ENCODE measurements around the gene CHRNE. TPM values are rescaled to one million over a fixed set of nuclear protein-coding genes. Genes with fewer than 3 reads are reported as not detected.

Gene CHRNE
- 0.78 and 0.88 TPM in 2 replicates for total RNA-seq

DNA sequence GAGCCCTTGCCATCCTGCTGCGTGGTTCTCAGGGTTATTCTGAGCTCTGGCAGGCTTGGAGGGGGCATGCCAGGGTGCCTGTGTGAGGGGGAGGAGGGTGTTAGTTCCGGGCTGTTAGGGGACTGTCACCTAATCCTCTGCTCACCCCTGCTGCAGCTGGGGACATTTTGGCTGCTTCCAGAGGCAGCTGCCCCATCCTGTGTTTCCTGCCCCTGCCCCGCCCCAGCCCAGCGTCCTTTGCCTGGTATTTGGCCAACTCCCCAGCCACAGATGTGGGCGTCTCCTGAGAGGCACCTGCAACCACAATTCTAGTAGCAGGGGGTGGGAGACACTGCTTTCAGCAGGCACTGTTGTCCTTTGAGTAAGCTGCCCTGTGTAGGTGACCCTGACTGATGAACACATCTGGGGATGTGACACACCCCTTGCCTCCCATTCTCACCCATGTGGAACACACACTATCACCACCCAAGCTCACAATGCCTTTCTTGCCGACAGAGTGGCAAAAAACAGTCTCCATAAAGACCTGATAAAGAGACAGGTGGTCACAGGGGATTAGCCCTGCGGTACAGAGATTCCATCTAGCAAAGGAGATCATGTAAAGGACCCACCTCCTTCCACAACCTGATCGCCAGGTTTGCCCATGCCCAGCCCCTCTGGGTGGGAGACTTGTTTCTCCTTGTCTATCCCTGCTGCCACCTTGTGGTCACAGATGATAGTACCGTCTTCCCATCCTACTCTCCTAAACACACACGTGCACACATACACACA lies at the start of gene CHRNE:
CHRNE (minus strand) TSS at position 48 of the 768 bp plus-strand sequence; CDS start at position 13, 35 bp downstream.
- intact Hi-C loops (cut with micrococcal nuclease), result loop anchor here (1.0 to 2.0 kb wide), 4 partner anchors 107 to 337 kb away; partner anchors contain the start of genes ARRB2, PSMB6 and ZNF232

DNA sequence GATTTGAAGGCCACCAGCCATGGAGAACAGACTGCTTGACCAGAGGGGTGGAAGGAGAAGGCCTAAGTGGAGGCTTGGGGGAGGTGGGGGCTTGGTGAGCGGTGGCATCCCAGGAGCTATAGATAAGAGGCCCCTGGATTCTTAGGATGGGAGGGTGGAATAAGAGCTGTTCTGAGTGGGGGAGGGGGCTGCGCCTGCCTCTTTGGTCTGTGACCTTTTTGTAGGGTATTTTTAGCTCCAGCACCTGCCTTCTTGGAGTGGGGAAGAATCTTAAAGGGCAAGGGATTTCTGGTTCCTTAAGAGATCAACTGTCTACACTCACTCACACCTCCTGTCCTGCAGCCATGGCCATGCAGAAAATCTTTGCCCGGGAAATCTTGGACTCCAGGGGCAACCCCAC lies 48.6 kb upstream of the CHRNE start:
- intact Hi-C loops (cut with micrococcal nuclease), result no loop called here

DNA sequence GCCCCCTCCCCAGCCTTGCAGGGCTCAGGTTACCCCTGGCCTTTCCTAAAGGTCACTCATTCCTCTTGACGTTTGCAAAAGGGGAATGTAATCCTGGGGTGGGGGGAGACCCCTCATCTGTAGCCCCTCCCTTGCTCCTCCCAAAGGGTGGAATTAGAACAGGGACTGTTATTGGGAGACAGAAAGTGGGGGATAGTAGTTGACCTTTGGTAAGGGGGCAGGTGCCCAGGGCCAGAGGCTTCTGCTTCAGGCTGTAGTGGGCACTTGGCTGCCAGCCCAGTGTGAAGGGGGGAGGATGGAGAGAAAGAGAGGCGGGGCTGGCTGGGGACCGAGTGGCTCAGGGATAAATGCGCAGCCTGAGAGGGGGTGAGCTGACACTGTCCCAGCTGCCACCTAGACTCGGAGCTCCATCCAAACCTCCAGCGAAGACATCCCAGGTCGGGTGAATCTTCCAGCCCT lies 47.9 kb upstream of the CHRNE start, which contains the start of gene ENO3:
ENO3 (plus strand) TSS at position 374 of the 459 bp plus-strand sequence. CDS start 711 bp downstream, outside the sequence.
- intact Hi-C loops (cut with micrococcal nuclease), result no loop called here

DNA sequence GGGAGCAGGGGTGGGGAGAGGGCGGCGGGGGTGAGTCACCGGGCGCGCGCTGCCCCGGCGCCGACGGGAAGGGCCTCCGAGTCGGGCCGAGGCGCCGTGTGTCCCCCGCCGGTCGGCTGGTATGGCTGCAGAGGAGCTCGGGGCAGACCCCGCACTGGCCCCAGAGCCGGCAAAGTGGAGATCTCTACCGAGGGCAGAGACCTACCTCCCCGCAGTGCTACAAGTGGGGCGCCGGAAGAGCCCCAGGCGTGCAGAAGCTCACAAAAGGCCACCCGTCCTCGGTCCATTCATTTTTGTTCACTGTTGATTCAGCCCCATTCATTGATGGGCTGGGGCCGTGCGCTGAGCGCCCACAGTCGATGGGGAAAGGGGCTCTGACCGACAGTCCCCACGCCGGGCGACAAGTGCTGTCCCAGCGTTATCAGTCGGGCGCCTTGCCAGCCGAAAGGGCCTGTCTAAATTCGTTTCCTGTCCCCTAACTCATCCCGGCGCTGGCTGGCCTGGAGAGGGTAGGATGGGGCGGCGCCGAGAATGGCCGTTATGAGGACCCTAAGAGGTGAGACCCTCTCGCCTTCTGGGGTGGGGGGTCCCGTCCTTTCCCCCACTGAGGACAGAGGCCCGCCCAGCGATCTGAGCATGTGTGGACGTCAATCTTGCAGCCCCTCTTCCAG lies 47.3 kb upstream of the CHRNE start:
- intact Hi-C loops (cut with micrococcal nuclease), result no loop called here

DNA sequence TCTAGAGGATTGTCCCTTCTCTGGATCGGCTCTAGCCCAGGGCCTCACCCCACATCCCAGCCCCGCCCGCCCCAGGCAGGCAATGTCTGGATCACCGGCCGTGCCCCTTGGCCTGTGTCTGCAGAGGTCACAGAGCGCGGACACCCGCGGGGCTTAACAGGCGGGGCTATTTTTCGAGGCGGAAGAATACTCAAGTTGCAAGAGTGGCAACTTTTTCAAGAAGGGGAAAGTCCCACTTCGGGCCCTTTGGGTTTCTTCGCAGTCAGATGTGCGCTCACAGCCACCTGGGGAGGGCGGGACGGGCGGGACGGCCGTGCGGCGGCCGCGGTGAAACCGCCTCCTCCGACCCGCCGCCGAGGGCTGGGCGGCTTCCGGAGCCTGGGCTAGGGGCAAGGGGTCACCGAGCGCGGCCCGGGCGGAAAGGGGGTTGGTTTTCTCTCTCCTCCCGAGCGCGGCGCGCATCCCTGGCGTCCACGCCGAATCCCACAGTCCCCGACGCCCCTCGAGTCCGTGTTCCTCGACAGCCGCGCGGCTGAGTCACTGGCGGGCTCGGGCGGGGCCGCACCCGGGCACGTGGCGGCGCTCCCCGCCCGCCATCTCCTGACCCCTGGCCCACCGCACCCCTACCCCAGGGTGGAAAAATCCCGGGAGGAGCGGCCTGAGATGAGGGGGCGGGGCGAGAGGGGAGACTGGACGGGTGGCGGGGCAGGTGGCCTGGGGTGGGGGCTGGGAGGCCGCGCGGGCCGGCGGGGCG lies 46.6 kb upstream of the CHRNE start:
- intact Hi-C loops (cut with micrococcal nuclease), result loop anchor here (1.0 to 2.0 kb wide), 2 partner anchors 18 to 537 kb away; partner anchors contain the start of genes DERL2, MIS12 and SPAG7

DNA sequence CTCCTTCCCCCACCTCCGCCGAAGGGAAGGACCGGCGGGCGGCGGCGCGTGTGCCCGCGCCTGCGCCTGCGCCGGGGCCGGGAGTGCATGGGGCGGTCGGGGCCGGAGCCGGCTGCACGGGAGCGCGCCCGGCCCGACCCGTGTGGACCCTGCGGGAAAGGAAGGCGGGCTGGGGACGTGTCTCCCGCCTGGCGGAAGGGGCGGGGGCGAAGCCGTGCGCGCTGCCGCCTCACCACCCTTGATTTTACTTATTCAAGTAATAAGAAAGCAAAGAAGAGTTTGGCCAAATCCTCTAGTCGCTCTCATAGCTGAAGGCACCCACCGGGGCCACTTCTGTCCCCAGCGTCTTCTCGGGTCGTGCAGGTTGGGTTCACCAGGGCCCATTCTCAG lies 46.0 kb upstream of the CHRNE start:
- intact Hi-C loops (cut with micrococcal nuclease), result loop anchor here (1.0 to 2.0 kb wide), 6 partner anchors 9 to 806 kb away; partner anchors contain the start of genes CAMTA2, CYB5D2, DERL2 and INCA1

DNA sequence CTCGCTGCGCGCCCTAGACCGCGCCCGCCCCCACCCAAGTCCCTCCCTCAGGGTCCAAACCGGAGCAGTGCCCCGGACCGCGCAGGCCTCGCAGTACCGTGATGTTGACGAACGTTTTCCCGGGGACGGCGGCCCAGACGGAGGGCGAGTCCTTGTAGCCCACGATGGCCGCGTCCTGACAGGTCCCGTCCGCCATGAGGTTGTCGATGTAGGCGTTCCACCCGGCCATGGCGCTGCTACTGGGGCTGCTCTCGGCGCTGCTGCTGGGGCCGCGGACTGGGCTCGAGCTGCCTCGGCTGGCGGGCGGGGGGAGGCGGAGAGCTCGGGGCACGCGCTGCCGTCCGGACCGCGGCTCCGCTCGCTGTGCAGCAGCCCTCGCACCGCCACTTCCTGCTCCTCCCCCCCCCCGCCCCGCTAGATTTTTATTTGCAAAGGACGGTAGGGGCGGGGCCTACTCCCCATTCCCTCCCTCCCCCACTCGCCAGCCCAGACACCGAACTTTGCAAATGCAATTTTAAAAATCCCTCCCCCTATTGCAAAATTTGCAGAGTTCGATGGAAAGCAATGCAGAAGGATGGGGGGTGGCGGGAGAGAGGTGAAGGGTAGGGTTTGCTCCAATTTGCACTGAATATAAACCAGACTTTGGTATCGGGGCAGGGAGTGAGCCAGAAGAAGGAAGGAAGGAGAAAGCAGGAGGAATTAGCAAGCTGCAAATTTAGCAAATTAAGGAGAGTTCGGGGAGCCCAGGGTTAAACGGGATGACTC lies 45.5 kb upstream of the CHRNE start, which contains the start of gene PFN1:
PFN1 (minus strand) TSS at position 365 of the 765 bp plus-strand sequence; CDS start at position 229, 136 bp downstream.
- intact Hi-C loops (cut with micrococcal nuclease), result loop anchor here (1.0 to 2.0 kb wide), 5 partner anchors 8 to 805 kb away; partner anchors contain the start of genes CAMTA2, CYB5D2, DERL2 and INCA1

DNA sequence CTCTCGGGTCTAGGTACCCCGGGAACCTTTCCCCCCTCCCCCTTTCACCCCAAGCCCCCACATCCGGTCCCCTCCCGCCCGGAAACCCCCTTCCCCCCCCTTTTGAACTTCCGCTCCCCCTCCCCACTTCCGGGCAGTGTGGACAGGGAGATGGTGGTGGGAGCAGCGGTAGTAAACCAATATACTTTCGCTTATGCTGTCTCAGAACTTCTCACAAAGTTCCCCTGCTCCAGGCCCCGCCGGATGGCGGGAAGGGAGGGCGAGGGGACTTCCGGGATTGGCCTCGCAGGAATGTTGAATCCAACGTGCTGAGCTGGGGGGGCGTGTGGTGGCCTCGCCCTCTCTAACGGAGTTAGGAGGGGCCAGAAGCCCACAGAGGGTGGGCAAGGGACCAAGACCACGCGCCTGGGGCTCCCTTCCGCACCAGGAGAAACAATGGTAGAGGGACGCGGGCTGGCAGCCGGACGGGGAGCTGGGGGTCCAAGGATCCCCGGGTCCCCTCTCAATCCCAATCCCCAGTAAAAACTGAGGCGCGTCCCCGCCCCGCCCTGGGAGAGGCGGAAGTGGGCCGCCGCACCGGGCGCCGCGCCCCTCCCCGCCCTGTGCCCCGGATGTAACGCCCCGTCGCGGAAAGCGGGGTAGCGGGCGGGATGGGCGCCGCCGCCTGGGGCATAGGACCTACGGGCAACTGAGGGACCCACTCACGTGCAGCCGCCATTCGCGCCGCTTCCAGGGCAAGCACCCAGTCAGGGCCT lies 44.7 kb upstream of the CHRNE start:
- intact Hi-C loops (cut with micrococcal nuclease), result loop anchor here (1.0 to 2.0 kb wide), 7 partner anchors 7 to 804 kb away; partner anchors contain the start of genes ARRB2, CAMTA2, CYB5D2 and DERL2

DNA sequence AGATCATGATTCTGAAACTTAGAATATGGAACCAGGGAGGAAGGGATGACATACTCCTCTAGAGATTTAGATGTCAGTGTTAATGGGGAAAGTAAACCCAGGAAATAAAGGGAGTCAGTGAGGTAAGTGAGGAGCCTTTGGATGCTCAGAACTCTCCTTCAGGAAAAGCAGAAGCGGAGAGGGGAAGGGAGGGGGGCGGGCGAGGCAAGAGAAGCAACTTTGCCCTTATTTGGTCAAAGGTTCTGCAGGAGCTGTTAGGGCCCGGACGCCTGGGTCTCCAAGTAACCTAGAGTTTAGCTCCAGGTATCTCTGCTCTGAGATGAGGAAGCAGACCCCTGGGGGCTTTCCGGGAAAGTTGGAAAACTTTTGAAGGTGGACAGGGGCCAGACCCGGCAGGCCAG lies 44.1 kb upstream of the CHRNE start:
- intact Hi-C loops (cut with micrococcal nuclease), result loop anchor here (1.0 kb wide), 2 partner anchors 84 to 237 kb away; partner anchors contain the start of gene ARRB2

DNA sequence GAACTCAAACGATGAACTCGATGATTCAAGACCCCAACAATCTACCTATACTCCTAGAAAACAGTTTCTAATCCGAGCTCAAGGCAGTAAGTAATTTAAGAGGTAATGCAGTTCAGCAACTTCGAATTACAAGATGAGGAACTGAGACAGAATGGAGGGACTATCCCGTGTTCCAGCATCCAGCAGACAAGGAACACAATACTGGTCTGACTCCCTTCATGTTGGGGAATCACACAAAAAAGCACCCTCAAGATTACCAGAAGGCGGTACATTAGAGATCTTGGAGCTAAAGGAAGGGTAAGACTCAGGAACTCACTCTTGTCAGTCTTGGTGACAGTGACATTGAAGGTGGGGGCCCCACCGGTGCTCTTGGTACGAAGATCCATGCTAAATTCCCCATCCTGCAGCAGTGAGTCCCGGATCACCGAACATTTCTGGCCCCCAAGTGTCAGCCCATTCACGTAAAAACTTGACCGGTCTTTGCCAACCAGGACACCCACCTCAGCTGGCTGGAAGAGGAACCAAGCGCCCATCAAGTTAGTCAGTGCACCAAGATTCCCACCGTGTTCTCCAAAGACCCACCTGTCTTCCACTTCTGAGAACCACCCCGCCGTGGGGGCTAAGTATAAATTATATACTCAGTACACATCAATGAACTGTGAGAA lies 43.5 kb upstream of the CHRNE start:
- intact Hi-C loops (cut with micrococcal nuclease), result no loop called here

DNA sequence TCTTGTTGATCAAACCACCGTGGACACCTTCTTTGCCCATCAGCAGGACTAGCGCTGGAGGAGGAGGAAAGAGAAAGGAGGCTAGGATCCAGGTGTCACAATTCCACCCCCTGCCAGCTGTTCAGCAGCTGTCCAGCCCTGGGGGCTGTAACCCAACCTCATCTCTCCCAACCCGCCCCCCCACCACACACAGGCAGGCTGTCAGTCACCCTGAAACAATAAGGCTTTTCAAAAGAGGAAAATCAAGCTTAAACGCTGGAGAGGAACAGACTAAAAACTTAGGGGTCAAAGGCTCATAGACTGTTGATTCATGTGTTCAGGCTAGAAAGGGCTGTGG lies 43.0 kb upstream of the CHRNE start:
- intact Hi-C loops (cut with micrococcal nuclease), result loop anchor here (2.0 kb wide), 2 partner anchors 37 to 769 kb away; no protein-coding TSS in a partner anchor

DNA sequence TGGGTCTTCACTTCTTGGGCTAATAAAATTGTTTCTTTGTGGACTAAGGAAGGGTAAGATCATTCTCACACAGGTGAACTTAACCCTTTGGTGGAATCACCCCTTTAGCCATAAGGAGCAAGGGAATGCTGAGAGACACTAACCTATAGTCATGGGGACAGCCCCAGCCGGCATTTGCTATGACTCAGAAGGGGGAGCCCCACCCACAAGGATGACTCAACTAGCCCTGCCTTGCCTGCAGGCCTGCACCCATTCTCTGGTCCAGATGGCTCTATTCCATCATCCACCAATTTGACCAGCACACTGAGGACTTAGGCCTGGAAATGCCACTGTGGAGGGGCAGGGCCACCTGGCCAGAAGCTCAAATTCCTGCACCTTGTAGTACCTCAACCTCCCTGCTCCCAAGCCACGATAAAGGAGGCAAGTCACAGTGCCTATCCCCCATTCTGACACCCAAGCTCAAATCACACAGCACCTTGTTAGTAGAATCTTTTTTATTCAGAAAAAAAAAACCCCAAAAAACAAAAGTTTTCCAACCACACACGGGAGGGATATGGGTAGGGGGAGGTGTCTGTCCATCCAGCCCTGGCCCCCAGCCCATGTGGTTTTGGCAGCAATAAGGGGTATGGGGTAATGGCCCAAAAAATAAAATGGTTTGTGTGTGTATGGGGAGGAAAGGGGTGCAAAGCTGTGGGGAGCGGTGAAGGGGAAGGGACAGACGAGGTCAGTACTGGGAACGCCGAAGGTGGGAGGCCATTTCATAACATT lies 42.5 kb upstream of the CHRNE start:
- intact Hi-C loops (cut with micrococcal nuclease), result loop anchor here (2.0 kb wide), 2 partner anchors 37 to 769 kb away; no protein-coding TSS in a partner anchor

DNA sequence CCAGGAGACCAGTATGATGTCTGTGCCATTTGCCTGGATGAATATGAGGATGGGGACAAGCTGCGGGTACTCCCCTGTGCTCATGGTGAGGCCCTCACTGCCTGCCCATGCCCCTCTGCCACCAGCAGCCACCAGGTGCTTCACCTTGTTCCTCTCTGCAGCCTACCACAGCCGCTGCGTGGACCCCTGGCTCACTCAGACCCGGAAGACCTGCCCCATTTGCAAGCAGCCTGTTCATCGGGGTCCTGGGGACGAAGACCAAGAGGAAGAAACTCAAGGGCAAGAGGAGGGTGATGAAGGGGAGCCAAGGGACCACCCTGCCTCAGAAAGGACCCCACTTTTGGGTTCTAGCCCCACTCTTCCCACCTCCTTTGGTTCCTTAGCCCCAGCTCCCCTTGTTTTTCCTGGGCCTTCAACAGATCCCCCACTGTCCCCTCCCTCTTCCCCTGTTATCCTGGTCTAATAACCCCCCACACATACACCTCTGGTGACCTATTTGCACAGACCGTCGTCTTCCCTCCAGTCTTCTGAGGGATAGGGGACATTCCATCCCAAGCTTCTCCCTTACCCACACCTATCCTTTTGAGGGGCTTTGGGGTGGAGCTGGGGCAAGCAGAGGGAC lies 41.8 kb upstream of the CHRNE start:
- intact Hi-C loops (cut with micrococcal nuclease), result loop anchor here (2.0 to 5.0 kb wide), 4 partner anchors 36 to 768 kb away; partner anchors contain the start of genes ANKFY1 and MED11

DNA sequence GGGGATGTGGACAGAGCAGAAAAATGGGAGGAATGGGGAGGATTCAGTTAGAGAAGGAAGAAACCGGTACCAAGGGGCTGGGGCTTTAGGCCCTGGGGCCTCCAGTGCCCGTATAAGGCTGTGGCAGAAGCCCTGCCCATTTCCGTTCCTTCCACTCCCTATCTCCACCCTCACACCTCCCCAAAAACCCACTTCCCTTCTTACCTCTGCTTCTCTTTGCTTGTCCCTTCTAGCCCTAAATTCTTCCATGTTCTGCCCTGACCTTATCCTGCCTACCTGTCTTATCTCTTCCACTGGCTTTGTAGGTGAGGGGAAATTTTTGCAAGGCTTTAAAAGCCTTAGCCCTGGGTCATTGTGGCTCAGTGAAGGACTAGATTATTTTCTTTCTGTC lies 41.3 kb upstream of the CHRNE start:
- intact Hi-C loops (cut with micrococcal nuclease), result loop anchor here (2.0 to 5.0 kb wide), 4 partner anchors 35 to 767 kb away; partner anchors contain the start of genes ANKFY1 and MED11

DNA sequence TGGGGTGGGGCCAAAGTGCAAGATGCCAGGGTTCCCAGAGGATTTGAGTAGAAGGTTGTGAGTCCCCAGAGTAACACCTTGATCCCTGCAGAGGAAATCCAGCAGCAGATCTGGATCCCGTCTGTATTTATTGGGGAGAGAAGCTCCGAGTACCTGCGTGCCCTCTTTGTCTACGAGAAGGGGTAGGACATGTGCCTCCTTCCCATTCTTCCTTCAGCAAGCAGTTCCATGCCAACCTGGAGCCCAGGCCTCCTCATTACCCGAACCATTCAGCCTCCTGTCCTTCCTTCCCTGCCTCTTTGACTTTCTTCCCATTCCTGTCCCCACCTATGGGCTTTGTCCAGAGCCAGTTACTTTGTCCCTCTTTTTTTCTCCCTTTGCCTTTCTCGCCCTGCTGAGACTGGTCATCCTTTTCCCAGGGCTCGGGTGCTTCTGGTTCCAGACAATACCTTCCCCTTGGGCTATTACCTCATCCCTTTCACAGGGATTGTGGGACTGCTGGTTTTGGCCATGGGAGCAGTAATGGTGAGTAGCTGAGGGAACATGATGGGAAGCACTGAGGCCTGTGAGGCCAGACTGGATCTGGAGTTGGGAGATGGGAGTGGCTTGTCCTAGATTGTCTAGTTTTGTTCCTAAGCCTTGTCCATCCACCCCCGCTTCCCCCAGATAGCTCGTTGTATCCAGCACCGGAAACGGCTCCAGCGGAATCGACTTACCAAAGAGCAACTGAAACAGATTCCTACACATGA lies 40.0 kb upstream of the CHRNE start:
- intact Hi-C loops (cut with micrococcal nuclease), result loop anchor here (5.0 kb wide), 2 partner anchors 211 to 681 kb away; partner anchors contain the start of genes ANKFY1 and MED11

DNA sequence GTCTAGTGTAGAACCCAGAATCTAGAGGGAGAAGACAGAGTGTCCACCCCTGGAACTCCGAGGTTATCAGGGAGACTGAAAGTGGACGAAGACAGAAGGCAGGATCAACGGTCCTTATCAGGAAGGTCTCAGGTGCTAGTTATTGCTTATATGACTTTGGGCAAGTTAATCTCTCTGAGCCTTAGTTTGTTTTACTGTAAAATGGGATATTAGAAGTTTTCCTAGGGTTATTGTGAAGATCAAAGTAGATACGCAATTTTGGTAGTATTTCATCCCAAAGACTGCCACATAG lies 38.4 kb upstream of the CHRNE start:
- intact Hi-C loops (cut with micrococcal nuclease), result loop anchor here (5.0 kb wide), 2 partner anchors 209 to 679 kb away; partner anchors contain the start of genes ANKFY1 and MED11

All from T-helper 1 cell treated with Interleukin-12 subunit alpha and Interleukin-12 subunit beta and Interleukin-4 antibody, amounts not matched to agents 30 ng/mL and 1 ng/mL, for 36 hours (primary cell).